NCI-H460 (cell line): ENCODE results near the gene AQP7. TPM values are rescaled to one million over a fixed set of nuclear protein-coding genes. Genes with fewer than 3 reads are reported as not detected.
"Not testable (repeated sequence)": the region's sequence is repeated elsewhere in the genome, so short reads cannot be mapped to it uniquely, and the experiment has no call there.

ENCODE experiments used
- DNase-seq: peaks from one replicate; pipeline ENCODE4 v3.0.0-alpha.2; 2016; ENCODE audit warnings: low read depth; ENCODE audit errors: extremely low read depth
- total RNA-seq: library from RNA; depleted of rRNA; stranded (reverse); fragments of >200 nt; shearing (Covaris generic); gene quantifications from 2 replicates; pipeline ENCODE4 v1.2.3, GENCODE V29; 2014

The AQP7 gene
- total RNA-seq, 1 experiment from 2014 or later, result not detected

DNA sequence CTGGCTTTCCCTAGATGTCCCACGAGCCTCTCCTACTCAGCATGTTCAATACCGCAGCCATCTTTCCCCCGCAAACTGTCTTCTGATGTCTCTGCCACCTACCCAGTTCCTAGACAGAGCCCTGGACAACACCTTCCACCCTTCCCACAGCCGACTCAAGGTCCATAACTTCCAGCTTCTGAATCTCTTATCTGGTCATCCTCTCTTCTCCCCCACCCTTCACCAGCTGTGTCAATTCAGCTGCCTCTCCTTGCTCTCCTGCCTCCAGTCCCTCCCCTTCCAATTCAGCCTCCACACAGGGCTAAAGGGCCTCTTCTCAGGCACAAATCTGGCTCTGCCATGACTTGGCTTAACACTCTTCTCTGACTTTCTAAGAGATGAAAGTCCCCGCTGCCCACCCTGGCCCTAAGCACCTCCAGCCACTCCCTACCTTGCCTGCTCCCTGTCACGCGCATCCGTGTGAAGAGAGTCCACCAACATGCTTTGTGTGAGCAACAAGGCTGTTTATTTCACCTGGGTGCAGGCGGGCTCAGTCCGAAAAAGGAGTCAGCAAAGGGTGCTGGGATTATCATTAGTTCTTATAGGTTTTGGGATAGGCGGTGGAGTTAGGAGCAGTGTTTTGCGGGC lies 25.2 kb downstream of the AQP7 start:
- no peak for DNase-seq

DNA sequence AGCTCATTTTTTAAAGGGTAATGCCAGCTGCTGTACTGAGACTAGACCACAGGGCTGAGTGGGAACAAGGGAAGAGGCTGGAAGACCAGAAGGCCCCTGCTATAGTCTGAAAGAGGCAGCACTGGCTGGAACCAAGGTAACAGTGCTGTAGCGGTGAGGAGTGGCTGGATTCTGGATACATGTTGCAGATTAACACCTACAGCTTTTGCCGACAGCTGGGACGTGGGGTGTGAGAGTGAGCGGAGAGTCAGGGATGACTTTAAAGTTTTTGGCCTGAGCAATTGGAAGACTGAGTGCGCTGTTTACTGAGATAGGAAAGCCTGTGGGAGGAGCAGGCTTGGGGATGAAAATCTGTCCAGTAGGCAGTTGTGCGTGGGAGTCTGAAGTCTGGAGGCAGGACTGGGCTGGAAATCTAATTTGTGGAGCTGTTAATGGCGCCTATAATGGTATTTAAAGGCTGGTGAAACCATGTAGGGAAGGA lies 26.5 kb downstream of the AQP7 start:
- no peak for DNase-seq

DNA sequence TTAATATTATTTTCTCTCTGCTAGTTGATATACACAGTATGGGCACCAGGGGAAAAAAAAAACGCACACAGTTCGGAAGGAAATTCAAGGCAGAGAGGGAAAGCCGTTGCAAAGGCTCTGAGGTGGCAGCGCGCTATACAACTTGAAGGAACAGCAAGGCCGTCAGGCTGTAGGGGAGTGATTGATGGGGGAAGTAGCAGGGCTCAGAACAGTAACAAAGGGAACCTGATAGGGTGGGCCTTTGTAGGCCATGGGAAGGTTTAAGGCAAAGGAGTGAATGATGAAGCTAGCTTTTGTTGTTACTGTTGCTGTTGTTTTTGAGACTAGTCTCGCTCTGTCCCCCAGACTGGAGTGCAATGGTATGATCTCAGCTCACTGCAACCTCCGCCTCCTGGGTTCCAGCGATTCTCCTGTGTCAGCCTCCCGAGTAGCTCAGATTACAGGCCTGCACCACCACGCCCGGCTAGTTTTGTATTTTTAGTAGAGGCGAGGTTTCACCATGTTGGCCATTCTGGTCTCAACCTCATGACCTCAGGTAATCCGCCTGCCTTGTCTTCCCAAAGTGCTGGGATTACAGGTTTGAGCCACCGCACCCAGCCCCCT lies 27.0 kb downstream of the AQP7 start:
- no peak for DNase-seq

DNA sequence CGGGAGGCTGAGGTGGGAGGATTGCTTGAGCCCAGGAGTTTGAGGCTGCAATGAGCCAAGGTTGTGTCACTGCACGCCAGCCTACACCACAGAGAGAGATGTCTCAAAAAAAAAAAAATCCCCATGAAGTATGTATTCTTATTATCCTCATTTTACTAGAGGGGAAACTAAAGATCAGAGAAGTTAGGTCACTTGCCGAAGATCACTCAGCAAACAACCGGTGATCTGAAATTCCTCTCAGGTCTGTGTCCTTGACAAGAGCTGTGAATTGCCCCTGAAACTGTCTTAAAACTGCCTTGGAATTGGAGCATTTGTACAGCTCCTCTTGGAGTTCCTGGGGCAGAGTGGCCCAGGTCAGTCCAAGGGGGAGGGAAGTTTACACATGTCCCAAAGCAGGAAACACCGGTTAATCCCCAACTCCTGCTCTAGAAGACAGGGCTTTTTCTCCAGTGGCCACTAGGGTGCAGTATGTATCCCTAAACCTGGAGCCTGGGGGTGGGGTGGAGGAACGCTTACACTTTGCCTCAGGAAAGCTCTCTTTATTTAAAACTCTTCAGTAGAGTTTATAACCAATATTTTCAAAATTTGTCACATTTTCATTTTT lies 27.6 kb downstream of the AQP7 start:
- peak; percentile 60 for DNase-seq

DNA sequence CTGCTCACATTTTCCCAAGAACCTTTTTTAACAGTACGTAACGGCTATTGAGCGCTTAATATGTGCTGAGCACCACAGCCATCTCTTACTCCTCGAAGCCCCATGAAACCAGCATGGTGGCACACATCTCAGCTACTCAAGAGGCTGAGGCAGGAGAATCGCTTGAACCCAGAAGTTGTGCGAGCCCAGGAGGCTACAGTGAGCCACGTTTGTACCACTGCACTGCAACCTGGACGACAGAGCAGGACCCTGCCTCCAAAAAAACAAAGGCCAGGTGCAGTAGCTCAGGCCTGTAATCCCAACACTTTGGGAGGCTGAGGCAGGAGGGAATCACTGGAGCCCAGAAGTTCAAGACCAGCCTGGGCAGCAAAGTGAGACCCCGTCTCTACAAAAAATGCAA lies 28.2 kb downstream of the AQP7 start:
- DNase-seq, result no peak

DNA sequence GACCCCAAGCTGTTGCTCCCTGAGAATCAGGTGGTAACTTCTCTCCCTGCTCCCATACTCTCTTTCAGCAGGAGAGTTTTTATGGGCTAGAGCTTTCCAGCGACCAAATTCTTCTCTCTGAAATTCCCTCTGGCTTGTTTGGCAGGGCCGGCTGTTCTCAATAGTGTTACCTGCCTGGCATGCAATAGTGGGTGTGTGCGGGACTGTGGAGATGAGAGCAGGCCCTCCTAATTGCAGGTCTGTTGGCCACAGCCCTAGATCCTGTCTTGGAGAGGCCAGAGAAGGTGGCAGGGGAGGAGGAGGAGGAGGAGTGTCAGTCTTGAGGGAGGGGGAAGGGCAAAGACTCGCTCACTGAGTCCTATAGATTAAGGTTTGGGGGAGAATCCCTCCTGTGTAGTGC lies 29.5 kb downstream of the AQP7 start:
- DNase-seq, result no peak

DNA sequence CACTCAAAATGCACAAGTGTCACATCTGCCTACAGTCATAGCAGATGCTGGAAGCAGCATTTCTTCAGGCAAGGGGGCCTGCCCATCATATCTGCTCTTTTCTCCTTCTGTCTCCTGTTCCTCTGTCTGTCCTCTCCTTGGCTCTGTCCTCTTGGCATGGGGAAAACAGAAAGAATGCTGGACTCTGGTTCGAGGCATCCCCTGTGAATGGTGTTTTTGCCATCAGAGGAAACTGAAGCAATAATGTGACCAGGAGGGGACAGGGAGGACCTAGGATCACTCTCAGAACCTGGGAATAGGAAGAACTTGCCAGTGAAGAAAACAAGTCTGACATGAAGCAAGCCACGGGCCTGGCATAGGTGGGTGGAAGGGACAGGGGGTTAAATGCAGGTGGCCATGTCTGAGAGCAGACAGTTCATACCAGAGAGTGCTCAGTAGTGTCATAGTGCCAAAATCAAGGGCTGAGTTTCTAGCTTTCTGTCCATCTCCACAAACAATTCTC lies 35.3 kb downstream of the AQP7 start:
- DNase-seq, result no peak

DNA sequence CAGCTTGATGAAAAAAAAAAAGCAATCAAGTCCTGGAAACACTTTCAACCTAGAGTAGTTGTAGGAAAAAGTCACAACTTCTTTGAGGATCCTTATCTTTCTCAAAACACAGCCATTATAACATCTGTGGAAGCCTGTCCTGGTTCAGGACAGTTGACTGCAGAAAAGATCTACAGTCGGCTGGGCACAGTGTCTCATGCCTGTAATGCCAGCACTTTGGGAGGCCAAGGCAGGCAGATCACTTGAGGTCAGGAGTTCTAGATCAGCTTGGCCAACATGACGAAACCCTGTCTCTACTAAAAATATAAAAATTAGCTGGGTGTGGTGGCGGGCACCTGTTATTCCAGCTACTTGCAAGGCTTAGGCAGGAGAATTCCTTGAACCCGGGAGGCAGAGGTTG lies 37.6 kb downstream of the AQP7 start:
- DNase-seq, result not testable (repeated sequence)

DNA sequence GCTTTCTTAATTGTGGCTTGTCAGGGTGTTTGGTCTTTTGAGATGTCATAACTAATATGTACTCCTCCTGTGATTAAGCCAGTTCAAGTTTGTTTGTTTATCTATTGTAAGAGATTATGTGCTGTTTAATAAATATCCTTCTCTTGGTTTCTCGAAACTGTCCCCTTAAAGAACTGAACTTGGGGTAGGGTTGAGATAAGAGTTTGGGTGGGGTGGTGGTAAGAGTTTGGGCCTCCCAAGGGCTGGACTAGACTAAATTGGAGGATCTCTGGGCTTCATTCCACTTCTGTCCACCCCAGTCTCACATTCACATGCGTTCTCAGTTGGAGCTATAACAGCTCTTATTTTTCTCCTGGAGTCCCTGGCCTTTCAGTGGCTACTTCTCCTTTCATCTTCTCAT lies 38.2 kb downstream of the AQP7 start:
- DNase-seq, result no peak

DNA sequence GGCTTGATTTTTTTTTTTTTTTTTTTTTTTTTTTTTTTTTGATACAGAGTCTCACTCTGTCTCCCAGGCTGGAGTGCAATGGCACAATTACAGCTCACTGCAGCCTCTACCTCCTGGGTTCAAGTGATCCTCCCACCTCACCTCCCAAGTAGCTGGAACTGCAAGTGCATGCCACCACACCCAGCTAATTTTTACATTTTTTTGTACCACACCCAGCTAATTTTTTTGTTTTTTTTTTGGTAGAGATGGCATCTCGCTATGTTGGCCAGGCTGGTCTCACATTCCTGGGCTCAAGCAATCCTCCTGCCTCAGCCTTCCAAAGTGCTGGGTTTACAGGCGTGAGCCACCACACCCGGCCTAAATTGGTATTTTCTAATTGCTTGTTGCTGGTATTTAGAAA lies 43.7 kb downstream of the AQP7 start:
- DNase-seq, result not testable (repeated sequence)

DNA sequence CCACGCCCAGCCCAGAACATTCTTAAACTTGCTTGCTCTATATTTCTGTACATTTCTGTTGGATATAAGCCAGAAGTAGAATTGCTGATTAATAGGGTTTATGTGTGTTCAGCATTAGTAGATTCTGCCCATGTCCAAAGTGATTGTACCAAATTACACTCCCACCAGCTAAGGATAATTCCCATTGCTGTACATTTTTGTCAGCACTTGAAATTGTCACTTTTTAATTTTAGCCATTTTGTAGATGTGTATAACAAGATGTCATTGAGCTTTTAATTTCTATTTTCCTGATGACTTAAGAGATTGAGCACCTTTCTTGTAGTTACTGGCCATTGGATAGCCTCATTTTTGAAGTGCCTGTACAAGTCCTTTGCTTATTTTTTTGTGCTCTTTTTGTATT lies 46.4 kb downstream of the AQP7 start:
- DNase-seq, result no peak

DNA sequence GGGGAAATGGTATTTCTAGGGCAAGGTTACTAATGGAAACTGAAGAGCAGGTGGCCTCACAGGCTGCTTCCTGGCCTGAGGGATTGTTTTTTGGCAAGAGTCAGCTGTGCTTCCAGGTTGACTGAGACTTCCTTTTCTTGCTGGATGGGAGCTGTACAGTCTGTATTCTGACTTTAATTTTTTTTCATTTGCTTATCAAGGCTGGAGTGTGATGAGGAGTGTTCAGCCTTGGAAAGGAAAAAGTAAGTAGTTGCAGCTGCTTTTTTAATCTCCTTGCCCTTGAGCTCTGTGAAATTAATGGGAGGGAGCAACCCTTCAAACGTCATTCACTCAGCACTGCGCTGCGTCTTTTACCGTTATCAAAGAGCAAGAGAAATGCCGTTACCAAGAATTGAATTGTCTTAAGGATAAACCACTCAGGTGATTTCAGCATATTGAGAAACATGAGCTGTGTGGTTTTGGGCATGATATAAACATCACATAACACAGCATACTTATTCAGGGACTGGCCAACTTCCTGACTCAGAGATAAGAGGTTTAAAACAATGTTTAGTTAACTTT lies 47.6 kb downstream of the AQP7 start:
- DNase-seq, result no peak

DNA sequence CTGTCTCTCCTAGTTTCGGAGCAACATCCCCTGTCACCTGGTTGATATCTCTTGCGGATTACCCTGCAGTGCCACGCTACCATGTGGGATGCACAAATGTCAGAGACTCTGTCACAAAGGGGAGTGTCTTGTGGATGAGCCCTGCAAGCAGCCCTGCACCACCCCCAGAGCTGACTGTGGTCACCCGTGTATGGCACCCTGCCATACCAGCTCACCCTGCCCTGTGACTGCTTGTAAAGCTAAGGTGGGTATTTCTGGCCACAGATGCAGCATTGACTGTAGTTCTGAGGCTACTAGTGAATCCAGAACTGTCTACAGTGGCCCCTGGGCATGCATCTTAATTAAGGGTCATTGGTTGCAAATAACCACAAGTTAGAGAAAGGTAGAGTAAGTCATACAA lies 50.8 kb downstream of the AQP7 start:
- no peak for DNase-seq

DNA sequence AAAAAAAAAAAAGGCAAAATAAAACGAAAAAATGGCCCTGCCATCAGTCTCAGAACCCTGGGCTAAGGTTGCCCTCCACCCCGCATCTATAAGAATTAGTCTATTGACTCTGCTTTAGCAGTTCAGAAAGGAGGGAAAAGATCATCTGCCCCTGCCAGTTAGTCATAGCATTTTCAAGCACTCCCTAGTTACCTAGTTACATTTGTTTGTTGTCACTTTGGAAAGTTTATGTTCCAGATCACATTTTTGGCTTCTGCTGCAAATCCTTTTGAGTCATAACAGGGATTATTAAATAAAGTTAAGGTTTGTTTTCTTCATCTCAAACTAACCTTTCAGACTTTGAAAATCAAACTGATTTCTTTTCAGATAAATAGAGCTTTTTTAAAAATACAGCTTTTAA lies 52.1 kb downstream of the AQP7 start:
- DNase-seq, result no peak

DNA sequence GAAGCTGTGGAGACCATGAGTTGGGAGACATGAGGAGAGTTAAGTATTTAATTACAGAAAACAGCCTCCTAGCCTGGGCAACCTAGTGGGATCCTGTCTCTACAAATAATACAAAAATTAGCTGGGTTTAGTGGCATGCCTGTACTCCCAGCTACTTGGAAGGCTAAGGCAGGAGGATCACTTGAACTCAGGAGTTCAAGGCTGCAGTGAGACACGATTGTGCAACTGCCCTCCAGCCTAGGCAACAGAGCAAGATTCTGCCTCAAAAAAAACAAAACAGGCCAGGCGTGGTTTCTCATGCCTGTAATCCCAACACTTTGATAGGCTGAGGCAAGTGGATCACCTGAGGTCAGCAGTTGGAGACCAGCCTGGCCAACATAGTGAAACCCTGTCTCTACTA lies 52.6 kb downstream of the AQP7 start:
- DNase-seq, result no peak

DNA sequence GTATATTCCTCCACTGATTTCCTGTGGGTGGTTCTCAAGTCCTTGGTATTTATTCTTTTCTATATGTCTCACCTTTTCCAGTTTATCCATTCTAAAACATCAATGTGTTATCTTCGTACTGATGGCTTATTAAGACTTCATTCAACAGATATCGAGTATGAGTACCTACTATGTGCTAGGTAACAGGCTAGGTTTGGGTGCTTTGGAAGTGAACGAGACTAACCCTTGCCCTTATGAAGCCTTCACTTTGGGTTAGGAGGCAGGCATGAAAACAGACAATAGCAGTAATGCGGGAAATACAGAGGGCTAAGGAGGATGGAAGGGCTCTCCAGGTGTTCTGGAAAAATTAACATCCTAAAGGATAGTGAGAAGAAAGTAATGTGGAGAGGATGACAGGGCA lies 53.4 kb downstream of the AQP7 start:
- DNase-seq, result no peak

DNA sequence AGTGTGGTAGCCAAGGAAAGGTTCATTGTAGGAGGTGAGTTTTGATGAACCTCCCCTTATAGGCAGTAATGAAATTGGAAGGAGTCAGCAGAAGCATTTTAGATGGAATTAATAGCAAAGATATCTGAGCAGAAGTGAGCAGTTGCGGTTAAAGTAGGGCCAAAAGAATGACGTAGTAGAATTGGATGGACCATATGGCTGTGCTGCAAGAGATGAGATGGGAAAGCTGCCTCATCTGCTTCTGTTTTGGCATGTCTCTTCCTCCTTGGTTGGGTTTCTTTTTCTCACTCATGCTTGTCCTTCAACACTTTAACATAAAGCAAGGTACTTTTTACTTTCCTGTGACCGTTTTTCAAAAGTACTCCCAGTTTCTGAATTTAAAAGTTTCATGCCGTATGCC lies 55.8 kb downstream of the AQP7 start:
- no peak for DNase-seq

DNA sequence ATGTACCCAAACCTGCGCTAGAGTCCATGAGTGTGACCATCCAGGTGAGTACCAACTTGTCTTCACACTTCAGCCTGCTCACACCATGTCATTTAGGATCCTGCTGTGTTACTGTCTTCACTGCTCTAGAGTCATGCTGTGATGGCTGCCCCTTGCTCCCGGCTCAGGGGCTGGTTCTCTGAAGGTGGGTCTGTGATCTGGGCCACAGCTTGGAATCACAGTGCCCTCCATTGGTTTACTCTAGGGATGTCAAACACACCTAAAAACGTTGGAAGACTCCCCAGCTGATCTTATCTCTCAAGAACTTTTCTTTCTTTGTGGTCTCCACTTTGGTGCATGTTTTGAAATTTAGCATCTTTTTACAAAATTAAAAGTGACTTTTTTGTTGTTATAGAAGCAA lies 58.2 kb downstream of the AQP7 start:
- DNase-seq, result no peak

DNA sequence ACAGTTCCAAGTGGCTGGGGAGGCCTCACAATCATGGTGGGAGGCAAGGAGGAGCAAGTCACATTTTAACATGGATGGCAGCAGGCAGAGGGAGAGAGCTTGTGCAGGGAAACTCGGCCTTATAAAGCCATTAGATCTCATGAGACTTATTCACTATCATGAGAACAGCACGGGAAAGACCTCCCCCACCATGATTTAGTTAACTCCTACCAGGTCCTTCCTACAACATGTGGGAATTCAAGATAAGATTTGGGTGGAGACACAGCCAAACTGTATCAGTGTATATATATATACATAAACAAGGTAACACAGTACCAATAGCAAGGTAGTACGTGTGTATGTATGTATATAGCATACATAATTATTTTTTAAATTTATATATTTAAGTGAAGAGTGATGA lies 61.2 kb downstream of the AQP7 start:
- DNase-seq, result no peak

DNA sequence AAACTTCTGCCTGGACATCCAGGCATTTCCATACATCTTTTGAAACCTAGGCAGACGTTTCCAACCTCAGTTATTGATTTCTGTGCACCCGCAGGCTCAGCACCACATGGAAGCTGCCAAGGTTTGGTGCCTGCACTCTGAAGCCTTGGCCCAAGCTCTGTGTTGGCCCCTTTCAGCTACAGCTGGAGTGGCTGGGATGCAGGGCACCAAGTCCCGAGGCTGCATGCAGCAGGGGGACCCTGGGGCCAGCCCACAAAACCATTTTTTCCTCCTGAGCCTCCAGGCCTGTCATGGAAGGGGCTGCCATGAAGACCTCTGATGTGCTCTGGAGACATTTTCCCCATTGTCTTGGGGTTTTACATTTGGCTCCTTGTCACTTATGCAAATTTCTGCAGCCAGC lies 62.2 kb downstream of the AQP7 start:
- DNase-seq, result no peak
